Fibroblast of the aortic adventitia (primary cell): Measurements from ENCODE around the gene MYO16. TPM values are rescaled to one million over a fixed set of nuclear protein-coding genes. Genes with fewer than 3 reads are reported as not detected.
"Not testable (repeated sequence)": the region's sequence is repeated elsewhere in the genome, so short reads cannot be mapped to it uniquely, and the experiment has no call there.

Source experiments
- DNase-seq: peaks from one replicate; pipeline ENCODE4 v3.0.0-alpha.2; 2010; ENCODE audit warnings: low read depth
- H3K4me3 ChIP-seq: 2 replicates; pipeline ENCODE4 v1.5.1; 2011; ENCODE audit warnings: low read depth, mild to moderate bottlenecking, control low read depth, low read length, moderate library complexity
- CTCF ChIP-seq: IDR thresholded peaks from 2 replicates; pipeline ENCODE4 v1.5.1; 2011; ENCODE audit warnings: mild to moderate bottlenecking, low read length, control low read depth, inconsistent platforms; ENCODE audit not compliant: insufficient read depth
- total RNA-seq: library from RNA; depleted of rRNA; stranded (reverse); fragments of >200 nt; gene quantifications from 2 replicates; pipeline ENCODE4 v1.2.3, GENCODE V29; 2012; ENCODE audit warnings: low replicate concordance

The MYO16 gene
- total RNA-seq, 1 donor: under 0.01 TPM

GRCh38 chr13:109214393-109214792, 585.0 kb downstream of the MYO16 start:
- DNase-seq: no peak
- TF ChIP-seq CTCF: no peak
- no peak overlapping the region for H3K4me3 ChIP-seq

GRCh38 chr13:109215377-109215776, 586.0 kb downstream of the MYO16 start:
- no peak for DNase-seq
- TF ChIP-seq CTCF: no peak
- no peak overlapping the region for H3K4me3 ChIP-seq

- not testable (repeated sequence) for DNase-seq
These were observed 588.1 kb downstream of the MYO16 start for GRCh38 chr13:109217510-109217909.

GRCh38 chr13:109220631-109221030, 591.2 kb downstream of the MYO16 start:
- H3K4me3 ChIP-seq: no peak overlapping the region
- no peak for TF ChIP-seq CTCF
- no peak for DNase-seq

More at GRCh38 chr13:109217510-109217909, 588.1 kb downstream of the MYO16 start:
- H3K4me3 ChIP-seq: not testable (repeated sequence)

- H3K4me3 ChIP-seq: no peak overlapping the region
- no peak for TF ChIP-seq CTCF
- DNase-seq: no peak
These were observed 594.6 kb downstream of the MYO16 start for GRCh38 chr13:109224033-109224432.

- no peak for TF ChIP-seq CTCF
- DNase-seq: peak; percentile 24
These were observed 597.2 kb downstream of the MYO16 start for GRCh38 chr13:109226631-109227030.

GRCh38 chr13:109227344-109227940, 598.0 kb downstream of the MYO16 start:
- TF ChIP-seq CTCF: no peak
- no peak overlapping the region for H3K4me3 ChIP-seq
- no peak for DNase-seq

More at GRCh38 chr13:109226631-109227030, 597.2 kb downstream of the MYO16 start:
- H3K4me3 ChIP-seq: no peak overlapping the region
